ENCODE data around the gene MSANTD3.

Gene MSANTD3

DNA sequence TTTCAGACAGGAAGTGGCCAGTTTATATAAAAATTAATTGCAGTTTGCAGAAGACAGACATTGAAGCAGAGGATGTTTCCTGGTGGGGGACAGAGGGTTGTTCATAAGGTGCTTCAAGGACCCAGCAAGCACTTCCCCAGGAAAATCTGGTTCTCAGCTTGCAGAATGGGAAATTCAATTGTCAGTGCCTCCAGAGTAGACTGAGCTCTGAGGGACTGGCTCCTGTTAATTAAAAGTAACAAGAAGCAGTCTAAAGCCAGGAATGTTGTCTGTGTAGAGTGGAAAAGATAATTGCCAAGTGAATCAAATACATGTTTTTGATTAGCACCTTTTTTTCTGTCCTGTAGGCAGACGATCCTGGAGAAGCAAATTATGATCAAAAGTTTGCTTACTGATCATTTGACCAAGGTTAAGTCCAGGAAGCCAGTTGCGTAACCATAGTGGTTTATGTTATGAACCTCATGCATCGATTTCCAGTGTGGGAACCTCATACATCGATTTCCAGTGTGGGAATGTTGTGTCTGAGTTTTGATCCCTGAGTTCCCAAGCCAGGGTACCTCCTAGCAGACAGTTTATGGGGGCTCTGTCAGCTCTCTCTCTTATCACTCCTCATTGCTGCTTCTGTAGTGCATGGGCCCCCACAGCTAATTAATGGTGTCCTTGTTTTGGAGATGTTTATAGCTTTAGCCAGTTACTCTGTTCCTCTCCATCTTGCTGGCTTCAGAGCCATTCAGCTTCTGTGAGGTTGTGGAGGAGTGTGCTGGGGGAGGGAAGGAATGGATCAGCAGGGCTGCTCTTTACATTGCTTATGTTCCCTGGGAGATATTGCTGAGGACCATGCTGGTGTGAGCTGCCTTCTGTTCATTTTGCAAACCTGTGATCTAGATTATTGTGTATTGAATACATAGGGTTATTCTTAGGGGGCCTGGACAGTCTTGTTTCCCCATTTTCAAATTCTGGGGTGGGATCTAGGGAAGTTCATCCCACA is 17.1 kb downstream of the MSANTD3 start:
- TF ChIP-seq, protein P1, sequence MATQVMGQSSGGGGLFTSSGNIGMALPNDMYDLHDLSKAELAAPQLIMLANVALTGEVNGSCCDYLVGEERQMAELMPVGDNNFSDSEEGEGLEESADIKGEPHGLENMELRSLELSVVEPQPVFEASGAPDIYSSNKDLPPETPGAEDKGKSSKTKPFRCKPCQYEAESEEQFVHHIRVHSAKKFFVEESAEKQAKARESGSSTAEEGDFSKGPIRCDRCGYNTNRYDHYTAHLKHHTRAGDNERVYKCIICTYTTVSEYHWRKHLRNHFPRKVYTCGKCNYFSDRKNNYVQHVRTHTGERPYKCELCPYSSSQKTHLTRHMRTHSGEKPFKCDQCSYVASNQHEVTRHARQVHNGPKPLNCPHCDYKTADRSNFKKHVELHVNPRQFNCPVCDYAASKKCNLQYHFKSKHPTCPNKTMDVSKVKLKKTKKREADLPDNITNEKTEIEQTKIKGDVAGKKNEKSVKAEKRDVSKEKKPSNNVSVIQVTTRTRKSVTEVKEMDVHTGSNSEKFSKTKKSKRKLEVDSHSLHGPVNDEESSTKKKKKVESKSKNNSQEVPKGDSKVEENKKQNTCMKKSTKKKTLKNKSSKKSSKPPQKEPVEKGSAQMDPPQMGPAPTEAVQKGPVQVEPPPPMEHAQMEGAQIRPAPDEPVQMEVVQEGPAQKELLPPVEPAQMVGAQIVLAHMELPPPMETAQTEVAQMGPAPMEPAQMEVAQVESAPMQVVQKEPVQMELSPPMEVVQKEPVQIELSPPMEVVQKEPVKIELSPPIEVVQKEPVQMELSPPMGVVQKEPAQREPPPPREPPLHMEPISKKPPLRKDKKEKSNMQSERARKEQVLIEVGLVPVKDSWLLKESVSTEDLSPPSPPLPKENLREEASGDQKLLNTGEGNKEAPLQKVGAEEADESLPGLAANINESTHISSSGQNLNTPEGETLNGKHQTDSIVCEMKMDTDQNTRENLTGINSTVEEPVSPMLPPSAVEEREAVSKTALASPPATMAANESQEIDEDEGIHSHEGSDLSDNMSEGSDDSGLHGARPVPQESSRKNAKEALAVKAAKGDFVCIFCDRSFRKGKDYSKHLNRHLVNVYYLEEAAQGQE (IDR thresholded peaks at IDR 0.05; ENCODE audit: insufficient read depth in 1 of 2, low read depth in 2 of 2, low read length in 2 of 2): no peak
- TF ChIP-seq POLR2AphosphoS5 (IDR thresholded peaks at IDR 0.05; ENCODE audit: low read depth, low read length): no peak
- TF ChIP-seq FOXP2 (optimal IDR thresholded peaks at IDR 0.05; ENCODE audit: borderline replicate concordance, extremely low read depth, extremely low read length, insufficient read depth): no peak
- TF ChIP-seq TAF1 (IDR thresholded peaks at IDR 0.05; ENCODE audit: borderline replicate concordance, insufficient read depth, low read length): no peak
- no peak for TF ChIP-seq SIN3A (IDR thresholded peaks at IDR 0.05; ENCODE audit: borderline replicate concordance, insufficient read depth, low read length)

DNA sequence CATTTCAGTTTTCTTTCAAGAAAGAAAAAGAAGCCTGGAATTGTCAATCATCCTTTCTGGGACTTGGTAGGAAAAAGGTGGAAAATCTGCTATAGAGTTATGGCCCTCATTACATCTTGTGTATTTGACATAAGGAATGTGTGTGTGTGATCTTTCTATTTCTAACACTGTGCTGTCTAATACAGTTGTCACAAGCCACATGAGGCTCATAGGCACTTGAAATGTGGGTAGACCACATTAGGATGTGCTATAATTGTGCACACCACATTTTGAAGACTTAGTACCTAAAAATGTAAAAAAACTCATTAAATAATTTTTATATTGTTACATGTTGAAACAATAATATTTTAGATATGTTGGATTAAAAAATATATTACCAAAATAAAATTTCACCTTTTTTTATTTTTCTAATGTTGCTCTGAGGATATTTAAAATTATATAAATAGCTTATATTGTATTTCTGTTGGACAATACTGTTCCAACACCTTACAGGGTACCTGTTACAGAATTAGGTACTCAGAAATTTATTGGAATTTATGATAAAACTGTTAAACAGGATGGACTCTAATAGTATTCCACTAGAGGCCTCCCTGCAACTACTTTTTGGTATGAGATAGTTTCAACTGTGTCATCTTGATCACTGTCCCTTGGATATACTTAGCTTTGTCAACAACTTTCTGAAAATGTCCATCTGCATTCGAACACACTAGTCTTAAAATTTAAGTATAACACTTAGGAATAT is 18.4 kb downstream of the MSANTD3 start:
- TF ChIP-seq FOXP2 (optimal IDR thresholded peaks at IDR 0.05; ENCODE audit: borderline replicate concordance, extremely low read depth, extremely low read length, insufficient read depth) (no peak), POLR2AphosphoS5 (IDR thresholded peaks at IDR 0.05; ENCODE audit: low read depth, low read length) (no peak), TAF1 (IDR thresholded peaks at IDR 0.05; ENCODE audit: borderline replicate concordance, insufficient read depth, low read length) (no peak), SIN3A (IDR thresholded peaks at IDR 0.05; ENCODE audit: borderline replicate concordance, insufficient read depth, low read length) (no peak)
- TF ChIP-seq, protein P1 (IDR thresholded peaks at IDR 0.05; ENCODE audit: insufficient read depth in 1 of 2, low read depth in 2 of 2, low read length in 2 of 2): no peak

DNA sequence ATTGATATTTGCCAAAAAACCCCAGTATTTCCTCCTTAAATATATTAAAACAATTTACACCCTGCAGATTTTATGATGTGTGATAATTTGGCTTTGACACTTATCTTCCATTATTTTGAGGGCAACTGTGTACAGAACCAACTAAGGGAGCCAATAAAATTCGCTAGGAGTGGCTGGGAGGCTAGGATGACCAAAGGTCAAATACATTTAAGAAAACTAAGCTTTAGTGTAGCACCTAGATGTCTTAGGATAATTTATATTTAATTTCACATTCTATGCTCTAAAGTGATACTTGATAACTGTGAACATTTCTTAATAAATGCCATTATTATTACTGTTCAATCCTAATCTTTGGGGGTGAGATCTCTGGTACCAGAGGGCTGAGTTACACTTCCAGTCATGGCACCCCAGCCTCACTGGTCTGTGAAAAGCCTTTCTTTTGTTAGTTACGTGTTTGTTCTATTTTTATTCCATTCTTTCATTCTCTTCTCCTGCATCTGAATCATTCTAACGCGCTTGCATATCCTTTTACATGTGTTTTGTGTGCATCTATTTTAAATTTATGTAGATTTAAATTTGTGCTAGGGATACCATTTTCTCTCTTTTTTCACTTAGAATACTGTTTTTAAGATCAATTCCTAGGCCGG is 19.1 kb downstream of the MSANTD3 start:
- TF ChIP-seq SIN3A (IDR thresholded peaks at IDR 0.05; ENCODE audit: borderline replicate concordance, insufficient read depth, low read length) (no peak), TAF1 (IDR thresholded peaks at IDR 0.05; ENCODE audit: borderline replicate concordance, insufficient read depth, low read length) (no peak), FOXP2 (optimal IDR thresholded peaks at IDR 0.05; ENCODE audit: borderline replicate concordance, extremely low read depth, extremely low read length, insufficient read depth) (no peak), POLR2AphosphoS5 (IDR thresholded peaks at IDR 0.05; ENCODE audit: low read depth, low read length) (no peak)
- TF ChIP-seq, protein P1 (IDR thresholded peaks at IDR 0.05; ENCODE audit: insufficient read depth in 1 of 2, low read depth in 2 of 2, low read length in 2 of 2): no peak

DNA sequence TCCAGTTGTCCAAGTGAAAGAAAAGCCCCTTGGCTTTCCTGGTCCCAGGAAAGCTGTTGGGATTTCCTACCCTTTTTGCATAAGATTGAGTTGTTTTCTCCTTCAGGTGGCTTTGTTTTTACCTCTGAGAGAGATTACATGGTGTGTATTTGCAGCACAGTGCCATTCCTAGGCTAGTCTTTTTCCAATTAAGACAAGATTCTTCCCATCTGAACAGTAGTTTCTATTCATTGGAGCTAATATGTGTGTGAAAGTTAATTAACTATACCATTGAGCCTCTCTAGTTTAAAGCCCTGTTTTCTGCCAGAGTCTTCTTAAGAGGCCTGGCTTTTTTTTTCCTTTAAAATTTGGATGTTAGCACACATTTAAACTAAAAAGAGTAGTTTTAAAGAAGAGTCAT is 20.1 kb downstream of the MSANTD3 start:
- TF ChIP-seq FOXP2 (optimal IDR thresholded peaks at IDR 0.05; ENCODE audit: borderline replicate concordance, extremely low read depth, extremely low read length, insufficient read depth) (no peak), TAF1 (IDR thresholded peaks at IDR 0.05; ENCODE audit: borderline replicate concordance, insufficient read depth, low read length) (no peak), SIN3A (IDR thresholded peaks at IDR 0.05; ENCODE audit: borderline replicate concordance, insufficient read depth, low read length) (no peak), POLR2AphosphoS5 (IDR thresholded peaks at IDR 0.05; ENCODE audit: low read depth, low read length) (no peak)
- TF ChIP-seq, protein P1 (IDR thresholded peaks at IDR 0.05; ENCODE audit: insufficient read depth in 1 of 2, low read depth in 2 of 2, low read length in 2 of 2): no peak

All from PFSK-1 (cell line).